GM12864 (cell line): ENCODE data around the gene CCDC87.

Experiments
- DNase-seq: peaks from one replicate; pipeline ENCODE4 v3.0.0-alpha.2; 2011; ENCODE audit warnings: low read depth
- H3K4me3 ChIP-seq: 2 replicates; pipeline ENCODE4 v1.5.1; 2011; ENCODE audit warnings: mild to moderate bottlenecking, low read depth, low read length, control low read depth
- TF ChIP-seq, protein P1 (sequence below): IDR thresholded peaks from 2 replicates; pipeline ENCODE4 v1.5.1; 2011; ENCODE audit warnings: low read depth, mild to moderate bottlenecking, moderate library complexity, low read length, control low read depth, inconsistent platforms; ENCODE audit errors: missing control alignments

The CCDC87 gene

DNA sequence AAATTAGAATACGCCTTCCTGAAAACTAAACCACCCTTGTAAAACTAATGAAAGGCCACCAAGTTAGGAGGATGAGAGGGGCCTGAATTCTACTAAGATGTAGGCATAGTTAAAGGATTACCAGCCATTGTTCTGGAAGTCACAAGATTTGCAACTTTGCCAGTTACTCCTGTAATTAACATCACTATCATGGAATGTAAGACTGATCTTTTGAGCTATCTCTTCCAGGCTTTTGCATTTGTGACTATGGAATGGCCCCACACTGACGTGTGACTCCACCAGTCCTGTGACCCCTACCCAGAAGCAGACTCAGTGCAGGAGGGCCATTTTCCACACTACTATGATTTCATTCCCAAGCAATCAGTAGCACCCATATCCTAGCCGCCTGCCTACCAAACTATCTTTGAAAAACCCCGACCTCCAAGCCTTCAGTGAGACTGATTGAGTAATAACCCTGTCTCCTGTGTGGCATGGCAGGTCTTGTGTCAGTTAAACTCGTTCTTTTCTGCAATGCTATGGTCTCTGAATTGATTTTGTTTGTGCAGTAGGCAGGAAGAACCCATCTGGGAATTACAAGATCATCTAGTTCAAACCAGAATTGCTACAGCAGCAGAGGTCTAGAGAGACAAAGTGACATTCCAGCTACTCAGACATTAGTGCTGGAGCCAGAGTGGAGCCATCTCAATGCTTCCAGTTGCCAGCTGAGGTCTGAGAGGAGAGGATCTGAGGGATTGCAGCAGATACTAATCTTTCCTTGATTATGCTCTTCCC lies 22.6 kb downstream of the CCDC87 start:
- H3K4me3 ChIP-seq, result no peak overlapping the region
- no peak for DNase-seq
- TF ChIP-seq, protein P1, sequence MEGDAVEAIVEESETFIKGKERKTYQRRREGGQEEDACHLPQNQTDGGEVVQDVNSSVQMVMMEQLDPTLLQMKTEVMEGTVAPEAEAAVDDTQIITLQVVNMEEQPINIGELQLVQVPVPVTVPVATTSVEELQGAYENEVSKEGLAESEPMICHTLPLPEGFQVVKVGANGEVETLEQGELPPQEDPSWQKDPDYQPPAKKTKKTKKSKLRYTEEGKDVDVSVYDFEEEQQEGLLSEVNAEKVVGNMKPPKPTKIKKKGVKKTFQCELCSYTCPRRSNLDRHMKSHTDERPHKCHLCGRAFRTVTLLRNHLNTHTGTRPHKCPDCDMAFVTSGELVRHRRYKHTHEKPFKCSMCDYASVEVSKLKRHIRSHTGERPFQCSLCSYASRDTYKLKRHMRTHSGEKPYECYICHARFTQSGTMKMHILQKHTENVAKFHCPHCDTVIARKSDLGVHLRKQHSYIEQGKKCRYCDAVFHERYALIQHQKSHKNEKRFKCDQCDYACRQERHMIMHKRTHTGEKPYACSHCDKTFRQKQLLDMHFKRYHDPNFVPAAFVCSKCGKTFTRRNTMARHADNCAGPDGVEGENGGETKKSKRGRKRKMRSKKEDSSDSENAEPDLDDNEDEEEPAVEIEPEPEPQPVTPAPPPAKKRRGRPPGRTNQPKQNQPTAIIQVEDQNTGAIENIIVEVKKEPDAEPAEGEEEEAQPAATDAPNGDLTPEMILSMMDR, result no peak

DNA sequence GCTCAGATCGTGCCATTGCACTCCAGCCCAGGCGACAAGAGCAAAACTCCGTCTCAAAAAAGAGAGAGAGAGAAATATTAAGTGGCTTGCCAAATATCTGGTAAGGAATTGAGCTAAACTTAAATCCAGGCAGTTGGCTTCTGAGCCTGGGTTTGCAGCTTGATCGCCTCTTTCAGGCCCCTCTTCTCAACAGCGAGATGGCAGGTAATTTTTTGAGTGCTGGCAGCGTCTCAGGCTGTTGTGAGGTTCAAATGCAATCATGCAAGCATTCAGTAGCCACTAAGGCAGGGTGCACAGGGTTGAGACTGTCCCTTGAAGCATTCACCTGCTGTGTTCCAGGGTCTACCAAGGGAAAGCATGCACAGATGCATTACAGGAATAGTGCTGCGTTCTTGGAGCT lies 23.8 kb downstream of the CCDC87 start:
- no peak for DNase-seq
- H3K4me3 ChIP-seq, result no peak overlapping the region
- TF ChIP-seq, protein P1, result no peak

DNA sequence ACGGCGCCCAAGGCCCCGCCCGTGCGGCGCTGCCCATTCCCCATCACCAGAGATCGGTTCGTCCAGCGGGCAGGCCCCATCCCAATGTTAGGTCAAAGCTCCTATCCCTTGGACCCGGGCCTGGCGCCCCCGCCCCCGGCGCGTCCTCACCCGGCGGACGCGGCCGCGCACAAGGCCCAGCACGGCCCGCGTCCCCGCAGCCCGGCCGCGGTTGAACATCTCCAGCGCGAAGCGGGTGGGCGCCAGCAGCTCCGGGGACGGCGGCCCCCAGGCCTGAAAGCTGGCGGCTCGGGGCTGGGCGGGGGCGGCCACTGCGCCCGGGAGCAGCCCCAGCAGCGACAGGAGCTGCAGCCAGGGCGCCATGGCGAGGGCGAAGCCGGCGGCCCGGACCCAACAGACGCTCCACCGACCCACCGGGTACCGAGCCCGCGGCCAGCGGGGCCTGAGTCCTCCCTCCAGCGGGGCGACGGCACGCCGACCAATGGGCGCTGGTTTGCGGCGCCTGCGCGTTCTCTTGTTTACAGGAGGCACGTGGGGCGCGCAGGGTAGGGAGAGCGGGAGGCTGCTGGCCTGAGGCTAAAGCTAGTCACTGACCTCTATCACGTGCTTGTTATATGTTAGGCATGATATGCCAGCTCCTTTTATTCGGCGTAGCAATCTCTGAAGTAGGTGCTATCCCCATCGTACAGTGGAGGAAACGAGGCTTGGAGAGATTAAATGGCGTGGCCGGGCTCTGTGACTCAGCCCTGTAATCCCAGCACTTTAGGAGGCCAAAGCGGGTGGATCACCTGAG lies 24.5 kb downstream of the CCDC87 start, which contains the start of gene CTSF:
Gene CTSF, minus strand, starts transcription at position 483 of the 793 bp plus-strand sequence. Its CDS starts 120 bp downstream, at position 363.
- DNase-seq, result no peak
- TF ChIP-seq, protein P1, result no peak
- peak within 1 kb of the TSS; percentile 43 for H3K4me3 ChIP-seq

DNA sequence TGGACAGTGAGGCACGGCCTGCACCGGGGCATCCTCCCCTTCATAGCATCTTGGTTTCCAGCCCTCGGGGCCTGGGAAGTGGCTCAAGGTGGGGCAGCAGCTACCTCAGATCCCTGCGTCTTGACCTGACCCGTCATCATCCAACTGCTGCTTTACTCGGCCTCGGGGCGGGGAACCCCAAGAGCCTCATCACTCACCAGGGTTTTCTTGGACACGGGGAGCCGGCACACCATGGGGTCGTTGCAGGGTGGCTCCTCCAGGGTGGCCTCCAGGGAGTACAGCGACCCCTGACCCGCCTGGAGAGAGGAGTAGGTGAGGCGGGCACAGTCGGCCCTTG lies 25.1 kb downstream of the CCDC87 start:
- no peak for DNase-seq
- TF ChIP-seq, protein P1, result no peak
- H3K4me3 ChIP-seq, result no peak overlapping the region

DNA sequence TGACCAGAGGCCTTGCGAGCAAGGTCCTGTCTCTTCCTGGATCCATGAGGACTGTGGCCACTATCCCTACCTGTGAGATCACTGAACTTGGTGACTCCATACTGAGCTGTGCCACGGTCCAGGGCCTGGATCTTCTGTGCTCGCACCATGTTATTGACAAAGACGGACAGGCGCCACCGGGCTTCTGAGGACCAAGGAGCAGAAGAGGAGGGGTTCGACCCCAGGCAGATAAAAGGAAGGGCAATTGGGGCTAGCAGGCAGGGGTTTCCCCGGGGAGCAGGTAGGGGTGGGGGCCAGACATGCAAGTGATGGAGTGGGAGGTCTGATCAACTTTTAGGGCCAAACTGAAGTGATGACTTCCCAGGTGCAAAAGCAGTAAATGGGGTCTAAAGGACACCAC lies 26.6 kb downstream of the CCDC87 start:
- DNase-seq, result no peak
- no peak overlapping the region for H3K4me3 ChIP-seq
- TF ChIP-seq, protein P1, result no peak

DNA sequence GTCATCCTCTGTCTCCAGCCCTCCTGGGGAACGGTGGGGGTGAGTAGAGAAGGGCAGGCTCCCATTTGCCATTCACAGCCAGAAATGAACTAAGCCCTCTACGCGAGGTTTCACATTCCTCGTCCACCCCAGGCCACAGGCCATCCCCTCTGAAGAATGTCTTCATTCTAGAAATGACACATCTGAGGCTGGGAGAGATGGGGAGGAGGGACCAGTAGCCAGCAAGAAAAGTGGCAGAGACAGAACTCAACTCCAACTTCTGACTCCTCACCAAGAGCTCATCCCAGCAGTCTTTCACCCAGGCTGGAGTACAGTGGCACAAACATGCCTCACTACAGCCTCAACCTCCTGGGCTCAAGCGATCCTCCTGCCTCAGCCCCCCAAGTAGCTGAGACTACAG lies 27.9 kb downstream of the CCDC87 start:
- H3K4me3 ChIP-seq, result no peak overlapping the region
- no peak for DNase-seq
- TF ChIP-seq, protein P1, result no peak
